CD4-positive, alpha-beta T cell treated with Interleukin-15 for 4 hours (primary cell): ENCODE results near the gene PLSCR1.
A peak's percentile ranks its signal among the peaks of the same experiment; 100 is the strongest.

Experiments
- DNase-seq: peaks from one replicate; pipeline ENCODE4 v3.0.0-alpha.2; 2020; ENCODE audit warnings: low spot score

Gene PLSCR1, protein sequence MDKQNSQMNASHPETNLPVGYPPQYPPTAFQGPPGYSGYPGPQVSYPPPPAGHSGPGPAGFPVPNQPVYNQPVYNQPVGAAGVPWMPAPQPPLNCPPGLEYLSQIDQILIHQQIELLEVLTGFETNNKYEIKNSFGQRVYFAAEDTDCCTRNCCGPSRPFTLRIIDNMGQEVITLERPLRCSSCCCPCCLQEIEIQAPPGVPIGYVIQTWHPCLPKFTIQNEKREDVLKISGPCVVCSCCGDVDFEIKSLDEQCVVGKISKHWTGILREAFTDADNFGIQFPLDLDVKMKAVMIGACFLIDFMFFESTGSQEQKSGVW

DNA sequence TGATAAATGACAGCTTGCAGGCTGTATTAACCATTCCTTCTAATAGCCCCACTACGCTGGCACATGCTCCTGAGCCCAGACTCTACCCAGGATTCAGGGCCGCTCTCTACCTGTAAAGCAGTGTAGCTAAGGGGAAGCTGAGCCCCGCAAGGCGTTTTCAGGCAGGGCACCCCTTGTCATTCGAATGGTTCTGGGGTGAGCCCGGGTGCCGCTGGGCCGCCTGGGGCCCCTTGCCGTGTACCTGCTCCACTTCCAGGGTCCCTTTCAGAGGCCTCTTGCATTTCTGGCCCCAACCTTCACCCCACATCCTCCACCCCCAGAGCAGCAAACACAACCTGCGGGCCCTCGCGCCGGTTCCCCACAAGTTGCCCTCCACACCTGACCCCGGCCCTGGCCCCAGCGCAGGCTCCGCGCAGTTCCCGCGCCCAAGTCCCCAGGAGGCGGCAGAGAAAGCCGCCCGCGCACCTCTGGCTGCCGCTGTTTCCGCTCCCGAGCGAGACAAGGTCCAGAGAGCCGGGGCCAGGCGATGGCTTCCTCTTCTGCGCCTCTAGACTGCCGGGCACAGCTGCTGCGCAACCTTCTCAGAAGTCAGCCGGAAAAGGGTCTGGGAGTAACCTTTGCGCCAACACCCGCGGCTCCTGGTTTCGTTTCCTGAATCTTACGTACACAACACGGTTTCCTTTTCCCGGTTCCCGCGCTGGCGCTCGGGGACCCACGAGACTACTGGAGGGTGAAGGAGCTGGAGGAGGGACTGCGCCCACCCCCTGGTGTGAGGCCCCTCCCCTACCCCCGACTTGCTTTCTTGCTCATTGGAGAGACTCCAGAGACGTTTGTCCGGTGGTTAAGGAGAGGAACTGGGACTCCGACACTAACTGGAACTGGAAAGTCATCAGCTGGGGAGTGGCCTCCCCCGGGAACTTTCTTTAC, at the start of gene PLSCR1:
Gene PLSCR1 (minus strand): TSS at position 606 of the 927 bp plus-strand sequence. CDS start 8,055 bp downstream, outside the sequence.
- DNase-seq, result peak; percentile 66

DNA sequence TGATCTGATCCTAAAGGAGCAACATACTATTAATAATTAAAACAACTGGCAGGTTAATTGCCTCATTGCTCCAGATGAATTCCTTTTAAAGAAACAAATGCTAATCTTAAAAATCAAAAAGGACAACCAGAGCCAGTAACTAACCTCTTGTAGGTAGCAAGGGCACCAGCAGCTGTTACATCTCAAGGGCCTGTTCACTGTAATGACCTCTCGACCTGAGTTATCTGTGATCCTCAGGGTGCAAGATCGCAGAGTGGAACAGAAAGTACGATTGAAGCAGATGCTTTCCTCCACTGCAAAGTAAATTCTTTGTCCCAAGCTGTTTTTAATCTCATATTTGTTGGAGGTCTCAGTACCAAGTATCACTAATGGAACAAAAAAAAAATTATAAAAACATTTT, 49.4 kb upstream of the PLSCR1 start:
- DNase-seq, result no peak

DNA sequence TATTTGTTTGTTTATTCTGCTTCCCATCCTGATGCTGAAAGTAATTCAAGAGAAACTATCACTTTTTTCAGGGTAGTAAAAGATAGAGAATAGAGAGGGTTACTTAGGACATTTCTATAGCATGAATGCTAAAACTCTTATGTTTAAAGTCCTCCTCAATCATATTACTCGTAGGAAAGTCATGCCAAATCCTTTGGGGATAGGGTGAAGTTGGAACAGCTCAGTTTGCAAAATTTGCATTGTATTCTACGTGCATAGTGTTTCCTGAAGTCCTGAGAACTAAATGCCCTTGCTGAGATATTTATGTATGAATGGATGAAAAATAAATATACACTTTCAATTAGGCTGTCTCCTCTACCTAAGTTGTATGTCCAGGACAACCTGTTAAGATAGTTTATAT, 46.1 kb upstream of the PLSCR1 start:
- DNase-seq, result no peak

DNA sequence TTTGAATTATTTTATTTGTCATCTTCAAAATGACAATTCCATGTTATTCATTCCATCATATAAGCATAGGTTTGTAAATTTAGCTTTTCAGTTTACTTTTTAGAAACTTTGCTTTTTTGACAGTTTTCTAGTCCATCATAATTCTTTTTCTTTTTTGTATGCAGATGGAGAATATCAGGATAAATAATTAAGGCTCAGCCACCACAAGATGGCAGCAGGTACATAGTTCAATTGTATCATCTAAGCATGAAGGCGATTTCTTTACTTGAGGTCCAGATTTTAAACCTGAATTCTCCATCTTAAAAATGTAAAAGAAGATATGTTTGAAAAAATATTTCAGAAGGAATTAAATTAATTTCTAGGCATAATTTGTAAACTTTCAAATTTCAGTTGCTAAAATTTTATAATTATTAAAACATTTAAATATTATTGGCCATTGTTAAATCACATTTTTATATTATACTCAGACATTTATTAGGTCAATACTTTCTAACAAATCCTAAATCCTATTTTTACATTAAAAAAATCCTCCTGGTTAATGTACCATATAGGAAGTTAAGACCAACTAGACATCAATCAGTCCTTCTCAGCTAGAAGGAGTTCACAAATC, 45.6 kb upstream of the PLSCR1 start:
- DNase-seq, result peak; percentile 6

DNA sequence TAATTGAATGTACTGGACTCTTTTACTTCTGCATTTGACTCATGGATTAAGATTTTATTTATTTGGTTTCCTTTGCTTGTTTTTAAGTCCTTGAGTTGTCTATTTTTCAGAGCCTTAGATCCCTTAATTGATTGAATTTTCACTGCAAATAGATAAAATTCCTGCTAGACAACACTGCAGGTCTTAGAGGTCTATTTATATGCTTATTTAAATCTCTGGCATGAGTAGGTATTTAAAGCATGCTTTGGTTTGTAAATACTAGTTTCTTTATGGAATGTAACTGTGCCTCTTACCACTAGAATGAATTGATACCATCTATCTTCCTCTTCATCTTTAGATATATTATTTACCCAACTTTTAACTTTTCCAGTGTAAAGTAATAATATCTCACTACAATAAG, 40.7 kb upstream of the PLSCR1 start:
- no peak for DNase-seq

DNA sequence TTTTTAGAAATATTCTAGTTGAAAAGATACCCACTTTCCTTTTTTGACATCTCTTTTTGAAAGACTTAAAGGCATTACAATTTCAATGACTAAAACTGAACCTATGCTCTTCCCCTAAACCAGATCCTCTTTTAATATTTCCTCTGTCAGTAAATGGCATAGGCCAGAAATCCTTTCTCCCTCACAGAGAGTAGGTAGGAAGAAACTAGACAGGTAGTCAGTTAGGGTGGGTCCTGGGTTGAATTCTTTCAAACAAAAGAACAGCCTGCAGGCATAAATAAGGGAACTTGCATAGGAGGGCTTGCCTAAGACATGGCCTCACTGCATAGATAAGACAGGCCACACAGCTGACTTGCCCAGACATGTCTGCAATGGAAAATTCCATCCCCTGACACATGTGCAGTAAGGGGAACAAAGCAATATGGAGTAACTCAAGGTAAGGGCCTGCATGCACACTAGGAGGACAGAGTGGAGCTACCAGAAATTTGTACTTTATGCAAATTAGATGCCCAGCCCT, 37.6 kb upstream of the PLSCR1 start:
- DNase-seq, result no peak

DNA sequence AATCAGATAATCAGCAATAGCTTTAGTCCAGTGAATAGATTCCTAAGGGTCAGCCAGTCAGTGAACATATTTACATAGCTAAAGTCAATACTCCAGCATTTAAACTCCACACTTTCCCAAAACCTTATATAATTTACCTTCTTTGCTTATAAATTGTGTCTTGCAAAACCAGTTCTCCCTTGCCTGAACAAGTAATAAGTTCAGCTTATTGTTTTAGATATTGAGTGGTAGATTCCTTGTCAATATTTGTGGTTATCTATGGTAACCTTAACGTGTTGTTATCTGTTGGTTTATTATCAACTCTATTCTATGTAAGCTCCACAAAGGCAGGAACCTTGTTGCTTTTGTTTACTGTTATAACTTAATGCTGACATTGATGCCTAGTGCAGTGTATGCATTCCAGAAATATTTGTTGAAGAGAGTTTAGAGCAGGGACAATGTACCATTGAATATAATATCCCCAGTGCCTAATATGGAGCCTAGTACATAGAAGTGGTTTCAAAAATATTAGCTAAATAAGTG, 36.7 kb upstream of the PLSCR1 start:
- no peak for DNase-seq

DNA sequence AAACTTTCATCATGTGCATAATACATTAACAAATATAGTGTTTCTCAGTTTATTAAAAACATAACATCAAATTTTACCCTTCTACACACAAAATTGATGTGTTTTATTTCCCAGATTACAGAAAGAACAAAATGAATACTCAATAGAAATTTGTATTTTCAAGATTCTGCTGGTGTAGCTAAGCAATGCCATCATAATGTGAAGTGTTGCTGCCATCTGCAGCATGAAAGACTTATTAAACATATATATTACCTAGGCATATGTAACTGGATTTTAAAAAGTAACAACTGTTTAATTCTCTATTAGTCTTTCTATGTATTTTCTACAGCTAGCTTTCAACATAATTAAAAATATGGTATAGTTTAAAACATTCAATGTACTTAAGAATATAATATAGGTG, 33.3 kb upstream of the PLSCR1 start:
- DNase-seq, result peak; percentile 28

DNA sequence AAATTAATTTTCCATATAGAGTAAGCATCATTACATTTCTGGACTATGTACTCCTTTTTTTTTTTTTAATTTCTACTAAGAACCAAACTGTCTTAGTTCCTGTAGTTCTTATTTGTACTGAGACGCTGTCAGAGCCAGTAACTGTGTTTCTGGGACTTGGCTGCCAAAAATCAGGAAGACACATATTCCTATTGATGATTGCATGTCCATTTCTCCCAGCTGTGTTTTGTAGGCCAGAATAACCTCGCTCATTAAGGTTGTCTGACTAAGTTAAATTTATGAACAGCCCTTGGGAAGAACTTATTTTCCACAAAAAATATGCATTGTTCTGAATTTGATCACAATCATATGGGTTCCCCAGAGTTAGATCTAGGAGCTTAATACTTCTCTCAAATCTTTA, 31.2 kb upstream of the PLSCR1 start:
- no peak for DNase-seq

DNA sequence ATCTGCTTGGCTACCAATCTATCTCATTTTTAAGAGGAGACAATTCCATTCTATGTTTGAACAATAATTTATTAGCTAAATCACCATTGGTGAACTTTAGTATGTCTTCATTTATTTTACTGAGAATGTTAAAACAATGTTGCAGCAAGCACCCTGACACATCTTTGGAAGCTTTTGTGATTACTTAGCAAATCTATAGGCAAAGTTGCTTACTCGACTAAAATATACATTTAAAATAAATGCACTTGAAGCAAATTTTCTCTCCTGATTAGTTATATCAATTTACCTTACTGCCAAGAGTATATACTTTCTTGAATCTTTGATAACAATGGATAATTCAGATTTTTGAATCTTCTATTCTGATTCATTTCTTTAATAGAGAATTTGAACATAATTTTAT, 29.8 kb upstream of the PLSCR1 start:
- no peak for DNase-seq

DNA sequence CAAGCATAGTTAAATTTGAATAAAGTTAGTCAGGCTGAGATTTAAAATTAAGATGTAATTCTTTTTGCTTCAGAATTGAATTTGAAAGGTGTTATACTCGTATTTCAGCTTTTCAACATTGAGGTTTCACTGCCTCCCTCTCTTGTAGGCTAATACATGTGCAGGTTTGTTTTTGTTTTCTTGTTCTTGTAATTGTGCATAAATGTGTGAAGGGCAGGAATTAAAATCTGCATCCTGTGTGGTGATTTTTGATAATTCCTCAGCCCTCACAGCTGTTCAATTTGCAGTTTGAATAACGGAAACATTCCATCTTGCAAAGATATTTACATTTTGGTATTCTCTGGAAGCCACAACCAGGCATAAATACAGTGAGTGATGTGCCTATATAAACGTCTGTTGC, 24.9 kb upstream of the PLSCR1 start:
- no peak for DNase-seq

DNA sequence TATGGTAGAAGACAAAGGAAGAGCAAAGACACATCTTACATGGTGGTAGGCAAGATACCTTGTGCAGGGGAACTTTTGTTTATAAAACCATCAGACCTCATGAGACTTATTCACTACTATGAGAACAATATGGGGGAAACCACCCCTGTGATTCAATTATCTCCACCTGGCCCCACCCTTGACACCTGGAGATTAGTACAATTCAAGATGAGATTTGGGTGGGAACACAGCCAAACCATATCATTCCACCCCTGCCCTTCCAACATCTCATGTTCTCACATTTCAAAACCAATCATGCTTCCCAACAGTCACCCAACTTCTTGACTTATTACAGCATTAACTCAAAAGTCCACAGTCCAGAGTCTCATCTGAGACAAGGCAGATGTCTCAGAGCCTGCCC, 21.7 kb upstream of the PLSCR1 start:
- no peak for DNase-seq

DNA sequence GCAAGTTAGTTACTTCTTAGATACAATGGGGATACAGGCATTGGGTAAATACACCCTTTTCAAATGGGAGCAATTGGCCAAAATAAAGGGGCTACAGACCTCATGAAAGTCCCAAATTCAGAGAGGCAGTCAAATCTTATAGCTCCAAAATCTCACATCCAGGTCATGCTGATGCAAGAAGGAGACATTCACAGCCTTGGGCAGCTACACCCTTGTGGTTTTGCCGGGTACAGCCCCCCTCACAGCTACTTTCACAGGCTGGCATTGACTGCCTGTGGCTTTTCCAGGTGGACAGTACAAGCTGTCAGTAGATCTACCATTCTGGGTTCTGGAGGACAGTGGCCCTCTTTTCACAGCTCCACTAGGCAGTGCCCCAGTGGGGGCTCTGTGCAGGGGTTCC, 17.5 kb upstream of the PLSCR1 start:
- DNase-seq, result no peak

DNA sequence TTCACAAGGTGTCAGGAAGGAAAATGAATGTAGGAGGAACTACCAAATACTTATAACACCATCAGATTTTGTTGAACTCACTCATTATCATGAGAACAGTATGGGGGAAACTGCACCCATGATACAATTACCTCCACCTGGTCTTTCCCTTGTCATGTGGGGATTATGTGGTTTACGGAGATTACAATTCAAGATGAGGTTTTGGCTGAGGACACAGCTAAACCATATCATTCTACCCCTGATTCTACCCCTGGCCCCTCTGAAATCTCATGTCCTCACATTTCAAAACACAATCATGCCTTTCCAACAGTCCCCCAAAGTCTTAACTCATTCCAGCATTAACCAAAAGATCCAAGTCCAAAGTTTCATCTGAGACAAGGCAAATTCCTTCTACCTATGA, 17.1 kb upstream of the PLSCR1 start:
- DNase-seq, result no peak

DNA sequence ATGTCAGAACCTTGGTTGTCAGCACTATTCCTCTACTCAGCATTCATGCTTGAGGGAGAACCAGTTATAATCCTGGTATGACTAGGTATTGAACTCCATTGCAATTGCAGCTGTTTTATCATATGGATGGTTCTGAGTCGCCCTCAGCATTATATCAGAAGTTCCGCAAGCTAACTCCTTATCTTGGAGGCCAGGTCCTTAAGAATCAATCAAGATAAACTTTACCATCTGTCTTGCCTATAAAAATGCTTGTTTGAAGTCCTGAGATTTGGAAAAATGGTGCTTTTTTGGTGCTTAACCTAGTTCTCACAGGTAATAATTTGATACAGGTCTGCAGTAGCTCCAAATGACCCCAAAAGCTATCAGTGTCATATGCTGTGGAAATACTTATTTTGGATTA, 16.3 kb upstream of the PLSCR1 start:
- DNase-seq, result no peak

DNA sequence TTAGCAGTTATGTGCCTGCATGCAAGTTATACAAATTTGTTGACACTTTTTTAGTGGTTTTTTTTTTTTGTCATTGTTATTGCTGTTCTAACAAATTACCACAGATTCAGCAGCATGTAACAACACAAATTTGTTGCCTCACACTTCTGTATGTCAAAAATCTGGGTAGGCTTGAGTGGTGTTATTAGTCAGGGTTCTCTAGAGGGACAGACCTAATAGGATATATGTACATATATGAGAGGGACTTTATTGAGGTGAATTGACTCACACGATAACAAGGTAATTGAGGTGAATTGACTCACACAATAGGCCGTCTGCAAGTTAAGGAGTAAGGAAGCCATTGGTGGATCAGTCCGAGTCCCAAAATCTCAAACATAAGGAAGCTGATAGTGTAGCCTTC, 15.0 kb upstream of the PLSCR1 start:
- DNase-seq, result no peak

DNA sequence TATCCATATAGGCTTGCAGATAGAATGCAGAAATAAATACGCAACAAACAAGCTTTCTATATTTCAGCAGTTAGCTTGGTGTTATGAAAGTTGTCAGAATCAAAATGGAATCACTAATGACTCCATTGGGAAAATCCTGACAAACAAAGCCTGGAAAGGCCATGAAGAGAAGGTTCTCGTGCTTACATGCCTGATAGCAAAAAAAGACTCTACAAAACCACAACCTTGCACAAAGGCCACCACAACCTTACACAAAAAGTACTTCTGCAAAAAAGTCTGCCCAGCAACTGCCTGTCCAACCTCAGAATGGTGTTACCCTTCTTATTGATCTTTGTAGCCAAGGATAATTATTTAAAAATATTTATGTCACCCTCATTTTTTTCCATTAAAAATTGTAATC, 14.4 kb upstream of the PLSCR1 start:
- no peak for DNase-seq

DNA sequence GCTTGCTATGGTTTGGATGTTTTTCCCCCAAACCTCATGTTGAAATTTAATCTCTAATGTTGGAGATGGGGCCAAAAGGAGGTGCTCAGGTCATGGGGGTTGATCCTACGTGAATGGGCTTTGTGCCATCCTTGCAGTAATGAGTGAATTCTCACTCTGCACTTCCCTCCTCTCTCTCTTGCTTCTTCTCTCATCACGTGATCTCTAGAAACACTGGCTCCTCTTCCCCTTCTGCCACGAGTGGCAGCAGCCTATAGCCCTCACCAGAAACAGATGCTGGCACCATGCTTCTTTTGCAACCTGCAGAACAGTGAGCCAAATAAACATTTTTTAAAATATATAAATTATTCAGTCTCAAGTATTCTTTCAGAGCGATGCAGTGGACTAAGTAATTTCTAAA, 13.3 kb upstream of the PLSCR1 start:
- no peak for DNase-seq

DNA sequence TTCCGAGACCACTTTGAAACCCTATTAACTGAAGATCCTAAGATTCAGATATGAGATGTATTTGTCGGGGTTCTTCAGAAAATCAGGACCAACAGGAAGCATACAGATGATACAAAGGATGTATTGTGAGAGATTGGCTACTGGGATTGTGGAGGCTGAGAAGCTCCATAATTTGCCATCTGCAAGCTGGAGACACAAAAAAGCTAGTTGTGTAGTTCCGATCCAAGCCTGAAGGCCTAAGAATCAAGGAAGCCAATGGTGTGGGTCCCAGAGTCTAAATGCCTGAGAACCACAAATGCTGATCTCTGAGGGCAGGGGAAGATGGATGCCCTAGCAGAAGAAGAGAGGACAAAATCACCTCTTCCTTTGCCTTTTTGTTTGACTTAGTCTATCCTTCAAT, 10.9 kb upstream of the PLSCR1 start:
- DNase-seq, result no peak

DNA sequence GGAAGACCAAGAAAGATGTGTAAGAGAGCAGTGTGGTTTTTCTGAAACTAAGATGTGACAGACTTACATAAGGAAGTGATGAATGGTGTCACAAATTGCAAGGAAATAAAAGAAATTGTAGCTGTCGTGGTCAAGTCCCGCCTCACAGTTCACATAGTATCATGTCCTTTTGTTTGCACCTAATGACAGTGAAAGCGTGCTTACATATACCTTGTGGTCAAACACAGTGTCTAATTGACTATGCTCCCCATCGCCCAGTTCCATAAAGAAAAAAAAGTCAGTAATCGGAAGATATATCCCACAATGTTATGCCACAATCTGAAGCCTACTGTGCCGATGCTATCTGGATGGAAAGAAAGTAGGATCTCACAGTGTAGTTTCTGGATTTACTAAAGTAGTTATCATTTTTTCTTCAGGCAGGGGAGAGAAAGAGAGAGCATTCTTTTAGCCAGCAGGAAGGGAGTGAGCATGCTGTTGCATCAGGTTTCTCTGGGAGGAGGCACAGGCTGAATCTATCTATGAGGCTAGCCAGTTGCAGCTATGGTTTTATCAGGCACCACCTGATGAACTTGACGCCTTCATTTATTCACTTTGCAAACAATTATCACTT, 9.8 kb upstream of the PLSCR1 start:
- no peak for DNase-seq

DNA sequence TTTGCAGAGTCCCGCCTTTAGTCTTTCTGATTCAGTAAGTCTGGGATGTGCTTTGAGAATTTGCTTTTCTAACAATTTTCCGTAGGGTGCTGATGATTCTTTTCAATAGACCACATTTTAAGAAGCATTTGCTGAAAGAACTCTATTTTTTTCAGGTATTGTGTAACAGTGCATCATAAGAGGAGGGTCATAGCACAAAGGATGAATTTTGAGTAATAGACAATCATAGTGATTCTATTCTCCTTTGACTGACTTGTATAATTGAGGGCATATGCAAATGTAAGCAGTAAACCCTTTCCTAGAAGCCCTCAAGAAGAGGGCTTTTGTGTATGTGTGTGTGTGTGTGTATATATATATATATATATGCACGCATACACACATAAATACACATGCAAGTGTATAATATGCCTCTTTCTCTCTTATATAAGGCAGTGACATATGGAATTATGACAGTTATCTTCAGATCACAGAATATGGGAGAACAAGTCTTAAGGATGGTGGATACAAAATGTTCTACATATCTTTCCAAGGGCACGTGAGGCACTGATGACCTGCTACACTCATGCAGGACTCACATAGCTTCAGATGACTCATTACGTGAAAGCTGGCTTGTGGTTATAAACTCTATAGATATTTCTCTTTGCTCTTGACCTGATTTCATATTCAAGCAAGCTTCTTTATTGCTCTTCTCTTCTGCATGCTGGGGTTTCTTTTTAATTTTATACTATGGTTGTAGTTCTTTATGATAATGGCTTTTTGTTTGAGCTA, 6.5 kb upstream of the PLSCR1 start:
- DNase-seq, result no peak
